Endodermal cell (in vitro differentiated cells): Measurements from ENCODE around the gene RGS7BP. TPM values are rescaled to one million over a fixed set of nuclear protein-coding genes. Genes with fewer than 3 reads are reported as not detected.
"Not testable (repeated sequence)": the region's sequence is repeated elsewhere in the genome, so short reads cannot be mapped to it uniquely, and the experiment has no call there.

Source experiments
- DNase-seq: peaks from one replicate; pipeline ENCODE4 v3.0.0-alpha.2; 2017
- H3K27ac ChIP-seq: 2 replicates; pipeline ENCODE4 v1.5.1; 2013; ENCODE audit warnings: mild to moderate bottlenecking, low read depth, low read length, moderate library complexity
- H3K27me3 ChIP-seq: 2 replicates; pipeline ENCODE4 v1.6.1; 2013; ENCODE audit warnings: mild to moderate bottlenecking, low read length, moderate library complexity; ENCODE audit not compliant: insufficient read depth, control insufficient read depth, poor library complexity, severe bottlenecking
- H3K36me3 ChIP-seq: 2 replicates; pipeline ENCODE4 v1.7.0; 2013; ENCODE audit warnings: mild to moderate bottlenecking, low read length, moderate library complexity; ENCODE audit not compliant: control insufficient read depth, insufficient read depth
- H3K4me1 ChIP-seq: one replicate; pipeline ENCODE4 v1.7.0; 2013; ENCODE audit warnings: low read length; ENCODE audit not compliant: control insufficient read depth, insufficient read depth
- H3K4me3 ChIP-seq: 2 replicates; pipeline ENCODE4 v1.5.1; 2013; ENCODE audit warnings: mild to moderate bottlenecking, low read length, moderate library complexity
- H3K9ac ChIP-seq: 2 replicates; pipeline ENCODE4 v1.6.1; 2013; ENCODE audit warnings: mild to moderate bottlenecking, low read length, moderate library complexity; ENCODE audit not compliant: poor library complexity, severe bottlenecking; ENCODE audit errors: extremely low read depth
- H3K9me3 ChIP-seq: 2 replicates; pipeline ENCODE4 v1.6.1; 2013; ENCODE audit warnings: mild to moderate bottlenecking, low read length, moderate library complexity; ENCODE audit not compliant: control insufficient read depth
- H3K27ac Mint-ChIP-seq: 2 replicates; pipeline ENCODE4 v1.8.0; 2020; ENCODE audit warnings: mixed read lengths
- H3K27me3 Mint-ChIP-seq: 2 replicates; pipeline ENCODE4 v1.8.0; 2021; ENCODE audit warnings: mild to moderate bottlenecking, mixed read lengths; ENCODE audit not compliant: insufficient read depth
- H3K36me3 Mint-ChIP-seq: 2 replicates; pipeline ENCODE4 v1.8.0; 2020; ENCODE audit warnings: low read depth, mixed read lengths
- H3K4me1 Mint-ChIP-seq: 2 replicates; pipeline ENCODE4 v1.8.0; 2020; ENCODE audit warnings: mixed read lengths
- H3K4me3 Mint-ChIP-seq: 2 replicates; pipeline ENCODE4 v1.8.0; 2020; ENCODE audit warnings: mild to moderate bottlenecking, moderate library complexity, mixed read lengths
- H3K9me3 Mint-ChIP-seq: 2 replicates; pipeline ENCODE4 v1.8.0; 2020; ENCODE audit warnings: mild to moderate bottlenecking, mixed read lengths
- CTCF ChIP-seq: fragments of 200-600 bp; sonication (generic); conservative IDR thresholded peaks from 2 replicates; pipeline ENCODE4 v1.5.0; 2021; ENCODE audit warnings: antibody characterized with exemption, mild to moderate bottlenecking
- WGBS, 2 experiments: methylation state at CpG; one replicate each; pipeline versions ENCODE4 v1.1.5 to v1.1.7; 2013; ENCODE audit warnings: missing lambda C conversion rate in 2 of 2, mixed read lengths in 1 of 2; ENCODE audit not compliant: insufficient coverage in 1 of 2, insufficient read length in 1 of 2; 5-methylcytosine and 5-hydroxymethylcytosine counted together
- total RNA-seq, 2 donors: library from RNA; stranded (reverse); fragmentation: NEBNext Ultra II Directional in 1 of 2; extraction: Animal tissue kit (Norgen Biotek cat#: 25700) in 1 of 2; gene quantifications; 2 replicates in 1 of 2; 3 replicates in 1 of 2; pipeline ENCODE4 v1.2.1, GENCODE V29; 2021

The RGS7BP gene
- total RNA-seq, 2 donors from 2014 or later: 1.5 to 2.3 TPM

GRCh38 chr5:64534033-64534432 lies 28.2 kb downstream of the RGS7BP start:
- no peak for TF ChIP-seq CTCF
- Histone ChIP-seq H3K9me3 (no peaks in the 10 kb centered on the region), H3K4me1 (no peaks in the 10 kb centered on the region), H3K9ac (no peak overlapping the region), H3K36me3 (no peaks in the 10 kb centered on the region), H3K4me3 (no peak overlapping the region), H3K27ac (no peak overlapping the region), H3K27me3 (no peaks in the 10 kb centered on the region)
- Mint-ChIP-seq H3K4me1 (peaks cover 4% of the 10 kb centered on the region), H3K27ac (no peak overlapping the region), H3K36me3 (no peaks in the 10 kb centered on the region), H3K27me3 (no peaks in the 10 kb centered on the region), H3K9me3 (no peaks in the 10 kb centered on the region), H3K4me3 (no peak overlapping the region)
- DNase-seq: no peak
- WGBS, 2 experiments: 88 to 95% methylated on average over 3 of the region's 3 CpGs

DNA sequence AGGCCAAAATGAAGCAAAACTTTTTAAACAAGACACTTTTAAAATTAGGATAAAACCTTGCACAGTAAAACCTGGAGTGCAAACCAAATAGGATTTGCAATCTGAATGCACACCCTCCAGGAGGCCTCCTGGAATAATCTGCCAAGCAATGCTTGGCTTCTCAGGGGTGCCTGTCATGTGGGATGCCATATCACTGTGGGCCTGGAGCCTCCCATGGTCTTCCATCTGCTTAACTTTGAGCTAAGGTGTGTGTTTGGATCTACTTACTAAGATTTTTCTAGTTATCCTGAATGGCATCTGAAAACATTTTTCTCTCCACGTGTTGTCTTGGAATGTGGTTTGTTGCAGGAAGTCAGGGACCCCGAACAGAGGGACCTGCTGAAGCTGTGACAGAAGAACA lies 52.1 kb downstream of the RGS7BP start:
- H3K36me3 Mint-ChIP-seq: no peaks in the 10 kb centered on the region
- H3K9me3 ChIP-seq: peaks cover 16% of the 10 kb centered on the region
- no peaks in the 10 kb centered on the region for H3K27me3 ChIP-seq
- no peaks in the 10 kb centered on the region for H3K4me1 ChIP-seq
- no peak overlapping the region for H3K9ac ChIP-seq
- H3K36me3 ChIP-seq: no peaks in the 10 kb centered on the region
- peaks cover 29% of the 10 kb centered on the region for H3K9me3 Mint-ChIP-seq
- H3K27ac ChIP-seq: no peak overlapping the region
- no peak overlapping the region for H3K4me3 Mint-ChIP-seq
- no peak for TF ChIP-seq CTCF
- H3K4me3 ChIP-seq: no peak overlapping the region
- no peak overlapping the region for H3K27ac Mint-ChIP-seq
- DNase-seq: no peak
- no peaks in the 10 kb centered on the region for H3K4me1 Mint-ChIP-seq
- 78% methylated on average over 2 of the region's 2 CpGs; no CpG with 5 or more reads in 1 of the 2 experiments for WGBS, 2 experiments
- no peaks in the 10 kb centered on the region for H3K27me3 Mint-ChIP-seq

DNA sequence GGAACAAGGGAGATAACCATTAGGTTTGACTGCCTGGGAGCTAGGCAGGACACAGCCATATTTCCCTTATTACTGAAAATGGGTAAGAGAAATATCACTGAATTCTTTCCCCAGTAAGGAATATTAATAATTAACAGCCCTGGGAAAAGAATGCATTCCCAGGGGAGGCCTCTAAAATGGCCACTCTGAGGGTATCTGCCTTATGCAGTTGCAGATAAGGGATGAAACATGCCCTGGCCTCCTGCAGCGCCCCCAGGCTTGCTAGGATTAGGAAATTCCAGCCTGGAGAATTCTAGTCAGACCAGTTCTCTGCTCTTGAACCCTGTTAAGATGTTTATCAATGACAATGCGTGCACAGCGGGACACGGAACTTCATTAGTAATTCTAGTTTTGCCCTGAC lies 52.8 kb downstream of the RGS7BP start:
- peaks cover 29% of the 10 kb centered on the region for H3K9me3 Mint-ChIP-seq
- not testable (repeated sequence) for H3K4me1 Mint-ChIP-seq, H3K9ac ChIP-seq, H3K4me3 Mint-ChIP-seq, H3K4me1 ChIP-seq, H3K27me3 ChIP-seq, H3K27ac Mint-ChIP-seq, H3K4me3 ChIP-seq, H3K27me3 Mint-ChIP-seq, DNase-seq, H3K27ac ChIP-seq, H3K36me3 Mint-ChIP-seq, H3K36me3 ChIP-seq
- WGBS, 2 experiments: 87% methylated on average over 4 of the region's 4 CpGs
- peaks cover 16% of the 10 kb centered on the region for H3K9me3 ChIP-seq

DNA sequence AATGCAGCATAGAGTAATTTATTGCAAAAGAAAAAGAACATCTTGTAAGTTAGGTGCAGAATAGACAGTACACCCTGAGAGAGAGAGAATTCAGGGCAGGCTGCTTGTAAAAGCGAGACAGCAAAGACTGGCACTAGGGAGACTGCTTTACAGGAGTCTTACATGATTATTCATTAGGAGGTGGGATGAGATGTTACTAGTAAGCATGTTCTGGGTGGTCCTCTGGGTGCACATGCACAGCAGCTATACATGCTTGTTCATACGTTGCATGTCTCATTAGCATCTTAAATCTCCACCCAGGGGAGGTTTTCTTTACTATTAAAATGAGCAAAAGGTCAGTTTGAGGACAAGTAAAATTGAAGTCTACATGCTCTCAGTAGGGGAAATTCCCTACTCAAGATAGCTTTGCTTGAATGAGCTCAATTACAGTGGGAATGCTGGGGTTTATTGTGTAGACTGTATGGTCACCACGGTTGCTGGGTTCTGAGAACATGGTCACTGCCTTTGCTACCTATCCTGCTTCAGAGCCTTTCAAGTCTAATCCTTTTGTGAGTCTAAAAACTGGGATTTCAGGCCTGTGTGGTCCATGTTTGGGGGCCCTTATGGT lies 60.6 kb downstream of the RGS7BP start:
- H3K9me3 ChIP-seq: no peaks in the 10 kb centered on the region
- Mint-ChIP-seq H3K27me3 (no peaks in the 10 kb centered on the region), H3K9me3 (no peaks in the 10 kb centered on the region), H3K27ac (no peak overlapping the region), H3K4me1 (peaks cover 10% of the 10 kb centered on the region), H3K36me3 (no peaks in the 10 kb centered on the region), H3K4me3 (no peak overlapping the region)
- H3K9ac ChIP-seq: no peak overlapping the region
- no peak overlapping the region for H3K27ac ChIP-seq
- no peak for TF ChIP-seq CTCF
- H3K4me3 ChIP-seq: no peak overlapping the region
- H3K4me1 ChIP-seq: no peaks in the 10 kb centered on the region
- WGBS, 2 experiments: 88 to 100% methylated on average over 1 to 3 of the region's 3 CpGs
- no peaks in the 10 kb centered on the region for H3K27me3 ChIP-seq
- no peak for DNase-seq
- no peaks in the 10 kb centered on the region for H3K36me3 ChIP-seq
